GM12864 (cell line): ENCODE data around the gene UBAP2.

Experiments used
- DNase-seq: peaks from one replicate; pipeline ENCODE4 v3.0.0-alpha.2; 2011; ENCODE audit warnings: low read depth
- H3K4me3 ChIP-seq: 2 replicates; pipeline ENCODE4 v1.5.1; 2011; ENCODE audit warnings: mild to moderate bottlenecking, low read depth, low read length, control low read depth
- TF ChIP-seq, protein P1 (sequence below): IDR thresholded peaks from 2 replicates; pipeline ENCODE4 v1.5.1; 2011; ENCODE audit warnings: low read depth, mild to moderate bottlenecking, moderate library complexity, low read length, control low read depth, inconsistent platforms; ENCODE audit errors: missing control alignments

The UBAP2 gene

DNA sequence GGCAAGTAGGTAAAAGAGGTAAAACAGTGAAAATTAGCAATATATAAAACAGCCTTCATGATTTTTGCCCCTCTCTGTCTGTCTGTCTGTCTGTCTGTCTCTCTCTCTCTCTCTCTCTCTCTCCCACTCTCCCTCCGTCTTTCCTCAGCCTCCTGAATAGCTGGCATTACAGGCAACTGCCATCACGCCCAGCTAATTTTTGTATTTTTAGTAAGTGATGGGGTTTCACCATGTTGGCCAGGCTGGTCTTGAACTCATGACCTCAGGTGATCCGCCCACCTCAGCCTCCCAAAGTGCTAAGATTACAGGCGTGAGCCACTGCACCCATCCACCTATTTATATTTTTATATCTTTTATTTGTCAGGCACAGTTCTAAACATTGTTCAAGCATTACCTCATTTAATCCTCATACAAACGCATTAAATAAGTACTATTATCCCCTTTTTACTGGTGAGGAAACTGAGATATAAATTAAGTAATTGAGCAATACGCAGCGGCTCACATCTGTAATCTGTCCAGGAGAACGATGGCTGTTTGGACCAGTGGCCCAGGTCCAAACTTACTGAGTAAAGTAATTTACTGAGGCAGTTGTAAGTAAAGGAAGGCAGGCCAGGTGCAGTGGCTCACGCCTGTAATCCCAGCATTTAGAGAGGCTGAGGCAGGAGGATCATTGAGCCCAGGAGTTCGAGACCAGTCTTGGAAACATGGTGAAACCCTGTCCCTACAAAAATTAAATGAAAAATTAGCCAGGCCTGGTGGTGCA lies 170.8 kb downstream of the UBAP2 start:
- TF ChIP-seq, protein P1, sequence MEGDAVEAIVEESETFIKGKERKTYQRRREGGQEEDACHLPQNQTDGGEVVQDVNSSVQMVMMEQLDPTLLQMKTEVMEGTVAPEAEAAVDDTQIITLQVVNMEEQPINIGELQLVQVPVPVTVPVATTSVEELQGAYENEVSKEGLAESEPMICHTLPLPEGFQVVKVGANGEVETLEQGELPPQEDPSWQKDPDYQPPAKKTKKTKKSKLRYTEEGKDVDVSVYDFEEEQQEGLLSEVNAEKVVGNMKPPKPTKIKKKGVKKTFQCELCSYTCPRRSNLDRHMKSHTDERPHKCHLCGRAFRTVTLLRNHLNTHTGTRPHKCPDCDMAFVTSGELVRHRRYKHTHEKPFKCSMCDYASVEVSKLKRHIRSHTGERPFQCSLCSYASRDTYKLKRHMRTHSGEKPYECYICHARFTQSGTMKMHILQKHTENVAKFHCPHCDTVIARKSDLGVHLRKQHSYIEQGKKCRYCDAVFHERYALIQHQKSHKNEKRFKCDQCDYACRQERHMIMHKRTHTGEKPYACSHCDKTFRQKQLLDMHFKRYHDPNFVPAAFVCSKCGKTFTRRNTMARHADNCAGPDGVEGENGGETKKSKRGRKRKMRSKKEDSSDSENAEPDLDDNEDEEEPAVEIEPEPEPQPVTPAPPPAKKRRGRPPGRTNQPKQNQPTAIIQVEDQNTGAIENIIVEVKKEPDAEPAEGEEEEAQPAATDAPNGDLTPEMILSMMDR = no peak
- no peak overlapping the region for H3K4me3 ChIP-seq
- no peak for DNase-seq
